ENCODE results near the gene KCNG3. TPM values are rescaled to one million over a fixed set of nuclear protein-coding genes. Genes with fewer than 3 reads are reported as not detected.
"Not testable (repeated sequence)": the region's sequence is repeated elsewhere in the genome, so short reads cannot be mapped to it uniquely, and the experiment has no call there.

KCNG3 gene
- total RNA-seq, 2 donors from 2014 or later: 1.8 to 6.9 TPM

- Histone ChIP-seq H3K4me3 (no peak overlapping the region), H3K4me1 (no peaks in the 10 kb centered on the region), H3K36me3 (replicated peaks in 1 of 2; ENCODE audit: insufficient read depth in 1 of 2, low read depth in 2 of 2) (no peaks in the 10 kb centered on the region), H3K9me3 (no peaks in the 10 kb centered on the region), H3K27me3 (no peaks in the 10 kb centered on the region), H3K27ac (no peak overlapping the region)
- intact Hi-C loops (cut with DNase I): no loop called here
- TF ChIP-seq POLR2A (IDR thresholded peaks at IDR 0.05) (no peak), CTCF (IDR thresholded peaks at IDR 0.05) (no peak)
- no peak for ATAC-seq
- DNase-seq: no peak
- 71 to 81% methylated on average over 4 of the region's 4 CpGs for WGBS, 2 donors
These were observed 89.1 kb downstream of the KCNG3 start for GRCh38 chr2:42404676-42405075.

GRCh38 chr2:42401773-42402172 lies 92.0 kb downstream of the KCNG3 start:
- Histone ChIP-seq H3K4me3 (no peak overlapping the region), H3K9me3 (no peaks in the 10 kb centered on the region), H3K27ac (no peak overlapping the region), H3K36me3 (replicated peaks in 1 of 2; ENCODE audit: insufficient read depth in 1 of 2, low read depth in 2 of 2) (no peaks in the 10 kb centered on the region), H3K27me3 (no peaks in the 10 kb centered on the region), H3K4me1 (no peaks in the 10 kb centered on the region)
- ATAC-seq (no peak), DNase-seq (no peak)
- WGBS, 2 donors: 85% methylated on average over 6 of the region's 6 CpGs
- no peak for TF ChIP-seq CTCF (IDR thresholded peaks at IDR 0.05)
- no peak for TF ChIP-seq POLR2A (IDR thresholded peaks at IDR 0.05)
- intact Hi-C loops (cut with DNase I): no loop called here

- ATAC-seq, DNase-seq: not testable (repeated sequence)
These were observed 95.7 kb downstream of the KCNG3 start for GRCh38 chr2:42398052-42398451.

GRCh38 chr2:42393320-42393719 lies 100.5 kb downstream of the KCNG3 start:
- H3K4me1 ChIP-seq; H3K27ac ChIP-seq; ATAC-seq; H3K4me3 ChIP-seq; H3K27me3 ChIP-seq; DNase-seq; H3K9me3 ChIP-seq; intact Hi-C loops (cut with DNase I); H3K36me3 ChIP-seq (replicated peaks in 1 of 2; ENCODE audit: insufficient read depth in 1 of 2, low read depth in 2 of 2): not testable (repeated sequence)
- WGBS, 2 donors: 94 to 98% methylated on average over 3 of the region's 3 CpGs

More at GRCh38 chr2:42398052-42398451, 95.7 kb downstream of the KCNG3 start:
- WGBS, 2 donors: 97% methylated on average over 11 of the region's 11 CpGs
- H3K27me3 ChIP-seq; H3K36me3 ChIP-seq (replicated peaks in 1 of 2; ENCODE audit: insufficient read depth in 1 of 2, low read depth in 2 of 2); H3K27ac ChIP-seq; H3K4me1 ChIP-seq; intact Hi-C loops (cut with DNase I); H3K4me3 ChIP-seq; H3K9me3 ChIP-seq: not testable (repeated sequence)

GRCh38 chr2:42392191-42392590 lies 101.6 kb downstream of the KCNG3 start:
- H3K4me3 ChIP-seq: no peak overlapping the region
- H3K4me1 ChIP-seq: peaks cover 6% of the 10 kb centered on the region
- H3K9me3 ChIP-seq: no peaks in the 10 kb centered on the region
- intact Hi-C loops (cut with DNase I): no loop called here
- no peak for ATAC-seq
- TF ChIP-seq POLR2A (IDR thresholded peaks at IDR 0.05) (no peak), CTCF (IDR thresholded peaks at IDR 0.05) (no peak)
- H3K27me3 ChIP-seq: no peaks in the 10 kb centered on the region
- H3K27ac ChIP-seq: no peak overlapping the region
- no peaks in the 10 kb centered on the region for H3K36me3 ChIP-seq (replicated peaks in 1 of 2; ENCODE audit: insufficient read depth in 1 of 2, low read depth in 2 of 2)
- WGBS, 2 donors: 90 to 93% methylated on average over 1 of the region's 1 CpG
- DNase-seq: no peak

Small RNAs within 50 kb of the gene (small RNA-seq; reads per million reads assigned to genes)
- gene RF00017: not detected
- gene RF00612: not detected

Other genes with a start within 250 kb of the KCNG3 start
- gene COX7A2L, start 132.8 kb downstream of the KCNG3 start, total RNA-seq: 10 to 100 TPM; 41.9 to 58.1 TPM
- 10 to 100 TPM; 23.1 to 31.1 TPM for gene MTA3, start 74.7 kb upstream of the KCNG3 start, total RNA-seq